Limb (tissue), 2 donors: ENCODE measurements around the gene HSPA12A.
A peak's percentile ranks its signal among the peaks of the same experiment; 100 is the strongest.

Experiments
- DNase-seq, 2 donors: peaks; one replicate each; pipeline ENCODE4 v3.0.0-alpha.2; 2016; ENCODE audit errors: extremely low spot score in 2 of 2

HSPA12A gene

GRCh38 chr10:116631871-116632295 is 110.5 kb downstream of the HSPA12A start:
- DNase-seq, result no peak

DNA sequence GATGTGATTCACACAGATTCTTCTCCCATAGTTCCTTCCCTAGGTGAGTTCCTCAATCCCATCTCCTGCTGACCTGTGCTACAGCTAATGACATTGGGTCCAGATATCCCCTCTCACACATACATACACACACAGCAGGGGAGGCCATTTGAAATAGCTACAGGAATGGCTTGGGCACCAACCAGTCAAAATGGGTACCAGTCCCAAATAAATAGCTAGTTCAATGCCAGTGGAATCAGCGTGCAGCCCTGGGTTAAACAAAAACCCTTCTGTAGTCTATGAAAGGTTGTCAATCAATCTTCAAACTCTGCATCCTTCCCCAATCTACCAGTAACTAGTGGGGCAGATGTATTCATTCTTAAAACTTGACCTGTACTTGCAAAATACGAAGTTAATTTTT is 112.3 kb downstream of the HSPA12A start:
- no peak for DNase-seq

DNA sequence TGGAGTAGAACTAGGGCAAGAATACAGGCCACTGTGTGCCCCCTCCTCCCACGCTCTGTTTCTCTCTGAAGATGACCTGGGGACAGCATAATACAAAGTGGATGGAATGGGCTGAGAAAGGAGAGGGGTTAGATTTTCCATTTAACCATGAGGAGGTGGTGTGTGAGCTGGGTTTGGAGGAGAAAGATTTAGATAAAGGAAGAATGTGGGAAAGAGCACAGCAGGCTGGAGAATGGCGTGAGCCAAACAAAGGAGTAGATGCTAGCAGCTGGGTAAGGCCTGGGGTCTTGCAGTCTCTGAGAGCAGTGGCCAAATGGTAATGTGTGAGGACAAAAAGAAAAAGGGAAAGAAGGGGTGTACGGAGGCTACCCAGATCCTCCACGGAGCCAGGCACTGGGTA is 113.0 kb downstream of the HSPA12A start:
- DNase-seq, result no peak

- peak; percentile 10 to 67 for DNase-seq
Measured at GRCh38 chr10:116627386-116627933, 114.9 kb downstream of the HSPA12A start.

- no peak for DNase-seq
Measured at GRCh38 chr10:116626815-116627214, 115.6 kb downstream of the HSPA12A start.

GRCh38 chr10:116625845-116626244 is 116.5 kb downstream of the HSPA12A start:
- DNase-seq, result no peak

DNA sequence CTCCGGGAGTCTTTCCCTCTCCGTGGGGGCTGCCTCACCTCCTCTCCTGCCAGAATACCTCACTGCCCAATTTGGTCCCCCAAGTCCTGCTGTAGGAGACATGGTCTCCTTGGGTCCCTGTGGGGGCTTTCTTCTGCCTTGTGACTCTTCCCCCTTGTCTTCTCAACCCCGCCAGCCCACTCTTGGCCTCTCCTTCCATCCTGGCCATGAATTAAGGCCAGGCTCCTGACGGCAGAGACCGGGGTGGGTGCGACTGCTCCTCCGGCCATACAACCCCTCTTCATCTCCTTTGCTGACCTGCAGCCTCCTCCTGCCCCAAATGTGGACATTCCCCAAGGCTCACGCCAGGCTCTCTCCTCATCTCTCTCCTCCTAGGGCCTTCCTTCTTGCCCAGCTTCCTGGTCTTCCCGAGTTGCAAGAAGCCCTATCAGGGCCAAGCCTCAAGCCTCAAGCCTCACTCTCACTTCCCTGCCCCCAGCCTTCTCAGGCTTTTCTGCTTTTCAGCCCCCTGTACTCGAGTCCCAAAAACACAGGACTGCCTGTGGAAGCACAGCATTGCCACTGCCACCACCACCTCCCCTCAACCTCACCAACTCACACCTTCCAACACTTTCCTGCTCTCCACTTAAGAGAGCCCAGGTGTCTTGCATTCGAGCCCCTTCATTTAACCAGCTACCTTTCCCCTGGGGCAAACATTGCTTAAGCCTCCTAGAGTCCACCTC is 120.3 kb downstream of the HSPA12A start:
- DNase-seq, result no peak

DNA sequence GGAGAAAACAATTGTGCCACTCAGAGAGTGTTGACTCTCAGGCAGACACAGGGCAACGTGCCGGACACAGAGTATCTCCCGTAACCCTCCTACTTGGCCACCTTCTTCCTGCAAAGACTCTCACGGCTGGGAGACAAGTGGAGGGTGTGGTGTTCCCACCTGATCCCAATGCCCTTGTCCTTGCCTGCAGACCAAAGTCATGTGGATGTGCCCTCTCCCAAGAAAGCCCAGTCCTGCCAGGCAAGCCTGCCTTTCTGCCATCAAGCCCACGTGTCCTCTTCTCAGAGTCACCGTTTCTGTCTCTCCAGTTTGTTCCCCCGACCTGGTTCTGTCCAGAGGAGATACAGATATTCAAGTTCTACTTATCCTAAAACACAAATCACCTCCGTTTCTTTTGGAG is 120.9 kb downstream of the HSPA12A start:
- no peak for DNase-seq
